Adipose tissue (tissue), 3 donors: Measurements from ENCODE around the gene CSDE1. TPM values are rescaled to one million over a fixed set of nuclear protein-coding genes. Genes with fewer than 3 reads are reported as not detected.
"Not testable (repeated sequence)": the region's sequence is repeated elsewhere in the genome, so short reads cannot be mapped to it uniquely, and the experiment has no call there.

Experiments
- H3K27ac ChIP-seq: one replicate; pipeline ENCODE4 v1.5.1; 2013; ENCODE audit warnings: low read depth, low read length
- WGBS, 3 donors: extraction: QIAGEN DNeasy Blood & Tissue Kit; methylation state at CpG; one replicate each; pipeline ENCODE4 v1.1.7; 2013; 5-methylcytosine and 5-hydroxymethylcytosine counted together
- polyA plus RNA-seq, 3 donors: library from polyadenylated mRNA; stranded (reverse); fragments of 200-250 nt; gene quantifications; one replicate each; pipeline ENCODE4 v1.2.3, GENCODE V29; 2013
- donor health status: healthy with polysubstance abuse.
- donor health status: Bipolar disorder and iron deficiency.
- donor health status: healthy.

The CSDE1 gene
- polyA plus RNA-seq, 3 donors: 131 to 329 (median 255) TPM

DNA sequence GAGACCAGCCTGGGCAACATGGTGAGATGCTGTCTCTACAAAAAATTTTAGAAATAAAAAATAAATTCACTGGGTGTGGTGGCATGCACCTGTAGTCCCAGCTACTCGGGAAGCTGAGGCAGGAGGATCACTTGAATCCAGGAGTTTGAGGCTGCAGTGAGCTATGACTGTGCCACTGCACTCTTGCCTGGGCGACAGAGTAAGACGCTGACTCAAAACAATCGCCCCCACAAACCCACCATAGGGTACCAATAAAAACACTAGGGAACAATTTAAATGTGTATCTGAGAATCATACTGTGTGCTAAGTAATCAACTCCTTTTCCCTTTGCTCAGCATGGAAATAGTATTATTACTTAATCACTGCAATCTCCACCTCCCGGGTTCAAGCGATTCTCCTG lies 4.1 kb downstream of the CSDE1 start:
- 87 to 94% (median 91%) methylated on average over 6 of the region's 6 CpGs for WGBS, 3 donors
- not testable (repeated sequence) for H3K27ac ChIP-seq

DNA sequence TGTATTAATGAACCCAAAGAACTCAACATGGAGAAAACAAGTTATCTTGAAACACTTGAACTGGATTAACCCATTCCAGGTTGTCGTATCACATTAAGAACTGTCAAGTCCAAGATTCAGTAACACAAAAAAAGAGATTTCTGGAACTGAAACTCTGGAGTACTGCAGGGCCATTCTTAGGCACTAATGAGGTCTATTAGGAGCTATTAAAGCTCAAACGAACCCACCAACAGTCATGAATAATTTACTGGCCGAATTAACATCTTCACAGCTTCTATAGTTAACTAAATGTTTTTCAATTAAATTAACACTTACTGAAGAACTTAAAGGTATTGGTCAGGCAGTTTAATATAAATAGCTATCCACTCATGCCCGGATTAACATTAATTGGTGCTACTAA lies 4.6 kb downstream of the CSDE1 start:
- H3K27ac ChIP-seq: no peak overlapping the region
- 73 to 77% (median 75%) methylated on average over 4 of the region's 4 CpGs for WGBS, 3 donors

DNA sequence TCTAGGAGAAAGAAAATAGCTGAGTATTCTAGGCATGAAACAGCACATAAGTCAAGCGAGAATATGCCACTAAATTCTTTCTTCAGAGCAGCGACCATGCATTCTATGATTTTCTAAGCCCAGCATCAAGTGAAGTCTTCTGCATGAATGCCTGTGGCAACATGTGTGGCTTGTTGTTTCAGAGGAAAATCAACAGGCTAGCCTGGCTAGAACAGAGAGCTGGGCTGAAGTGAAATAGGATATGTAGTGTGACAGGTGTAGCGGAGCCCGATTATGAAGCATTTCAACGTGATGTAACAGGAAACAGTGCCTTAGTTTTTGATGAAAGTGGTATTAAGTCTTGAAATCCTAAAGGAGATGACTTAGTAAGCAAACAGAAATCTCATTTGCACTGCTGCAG lies 7.0 kb downstream of the CSDE1 start:
- WGBS, 3 donors: 52 to 58% (median 58%) methylated on average over 5 of the region's 5 CpGs
- H3K27ac ChIP-seq: no peak overlapping the region

DNA sequence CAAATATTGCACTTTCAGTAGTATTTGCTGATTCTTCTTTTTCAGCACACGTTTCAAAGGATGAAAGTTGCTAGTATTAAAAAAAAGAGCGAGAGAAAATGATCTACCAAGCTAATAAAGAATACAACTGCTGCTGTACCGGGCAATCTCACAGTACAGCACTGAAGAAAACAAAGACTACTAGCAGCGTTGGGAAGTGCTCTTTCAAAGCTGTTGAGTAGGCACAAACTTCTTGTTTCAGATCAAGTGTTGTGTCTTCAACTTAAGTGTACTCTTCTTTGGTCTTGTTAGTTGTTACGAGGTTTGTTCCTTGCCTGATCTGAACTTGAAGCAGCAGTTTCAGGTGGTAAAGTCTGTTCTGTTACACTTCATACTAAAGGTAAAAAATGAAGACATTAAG lies 7.9 kb downstream of the CSDE1 start:
- WGBS, 3 donors: 69 to 81% (median 78%) methylated on average over 5 of the region's 5 CpGs
- H3K27ac ChIP-seq: no peak overlapping the region

DNA sequence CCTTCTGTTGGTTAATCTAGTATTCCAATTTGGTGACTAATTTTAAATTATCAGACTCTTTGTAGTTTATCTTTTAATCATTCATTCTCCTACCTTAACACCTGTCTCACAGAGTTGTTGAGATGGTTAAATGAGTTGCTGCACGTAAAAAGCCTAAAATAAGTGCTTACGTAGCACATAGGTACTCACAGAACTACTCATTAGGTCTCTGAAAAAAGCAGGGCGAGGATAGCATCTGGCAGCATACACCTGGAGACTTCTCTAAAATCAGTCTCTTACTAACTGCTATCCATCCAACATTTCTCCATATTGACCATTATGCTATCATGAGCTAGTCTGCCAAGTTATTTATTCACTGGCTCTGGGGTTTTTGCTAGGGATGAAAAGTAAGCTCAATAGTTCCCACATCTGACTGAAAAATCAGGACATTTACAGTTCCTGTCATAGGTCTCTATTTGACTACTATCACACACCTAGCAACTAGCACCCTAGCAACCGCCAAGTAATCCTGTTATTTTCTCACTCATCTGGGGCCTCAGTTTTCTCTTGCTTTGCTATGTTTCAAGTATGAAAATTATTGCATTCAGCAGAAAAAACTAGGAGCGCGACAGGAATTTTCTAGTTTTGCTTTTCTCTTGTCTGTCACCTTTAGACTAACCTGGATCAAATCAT lies 11.2 kb downstream of the CSDE1 start:
- WGBS, 3 donors: 80 to 88% (median 87%) methylated on average over 6 of the region's 6 CpGs
- no peak overlapping the region for H3K27ac ChIP-seq

DNA sequence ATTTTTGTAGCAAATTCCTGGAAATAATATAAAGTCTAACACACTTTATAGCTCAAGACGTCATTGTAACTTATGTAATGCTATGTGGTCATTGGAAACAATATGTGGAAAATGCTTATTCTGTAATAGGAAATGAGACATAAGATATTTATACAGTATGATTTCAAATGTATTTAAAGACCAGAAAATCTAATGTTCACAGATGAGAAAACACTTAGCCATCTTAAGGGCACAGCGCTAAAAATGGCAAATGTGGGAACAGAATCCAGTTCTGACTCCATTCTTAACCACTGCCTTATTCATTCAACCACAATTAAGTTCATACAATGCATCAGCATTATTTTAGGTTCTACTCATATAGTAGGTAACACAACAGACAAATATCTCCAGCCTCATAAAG lies 12.5 kb downstream of the CSDE1 start:
- WGBS, 3 donors: 58 to 86% (median 66%) methylated on average over 2 of the region's 2 CpGs
- no peak overlapping the region for H3K27ac ChIP-seq

DNA sequence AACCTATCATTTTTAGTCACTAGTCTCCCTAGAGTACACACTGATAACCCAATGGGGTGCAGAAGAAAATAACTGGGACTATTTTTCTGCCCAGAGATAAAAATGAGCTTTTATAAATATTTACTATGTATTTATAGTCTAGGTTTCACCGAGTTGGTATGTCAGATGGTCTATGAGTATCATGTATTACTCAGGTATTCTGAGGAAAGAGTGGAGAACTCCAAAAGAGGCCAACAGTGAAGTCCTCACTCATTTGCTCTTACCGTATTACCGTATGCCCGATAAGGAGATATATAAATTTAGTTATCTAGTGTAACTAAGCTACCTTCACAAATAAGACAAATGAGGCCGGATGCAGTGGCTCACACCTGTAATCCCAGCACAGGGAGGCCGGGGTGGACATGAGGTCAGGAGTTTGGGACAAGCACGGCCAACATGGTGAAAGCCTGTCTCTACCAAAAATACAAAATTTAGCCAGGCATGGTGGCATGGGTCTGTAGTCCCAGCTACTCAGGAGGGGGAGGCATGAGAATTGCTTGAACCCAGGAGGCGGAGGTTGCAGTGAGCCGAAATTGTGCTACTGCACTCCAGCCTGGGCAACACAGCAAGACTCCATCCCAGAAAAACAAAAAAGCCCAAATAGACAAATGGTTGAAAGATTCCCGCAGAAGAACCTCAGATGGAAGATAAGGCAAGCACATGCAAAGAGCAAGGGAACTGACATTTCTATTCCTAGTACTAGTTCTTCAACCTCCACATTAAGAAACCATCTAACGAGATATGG lies 15.6 kb downstream of the CSDE1 start:
- no peak overlapping the region for H3K27ac ChIP-seq
- WGBS, 3 donors: 79 to 96% (median 95%) methylated on average over 11 of the region's 11 CpGs

DNA sequence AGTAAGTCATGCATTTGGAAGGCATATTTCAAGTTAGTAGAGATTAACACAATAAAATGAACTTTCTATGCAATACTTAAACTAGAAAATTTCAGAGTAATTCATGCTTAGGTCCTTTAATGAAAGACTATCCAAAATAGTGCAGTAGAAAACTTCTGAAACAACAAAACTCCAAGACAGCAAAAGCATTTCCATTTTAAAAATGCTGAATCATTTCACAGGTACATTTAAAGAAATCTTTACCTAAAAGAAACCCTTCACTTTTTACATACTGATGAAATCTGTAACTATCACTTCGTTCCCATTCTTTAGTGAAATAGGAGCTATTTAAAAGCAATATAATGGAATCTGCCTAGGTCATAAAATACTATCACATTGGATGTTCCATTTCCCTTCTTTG lies 17.5 kb downstream of the CSDE1 start:
- H3K27ac ChIP-seq: no peak overlapping the region
- WGBS, 3 donors: 95 to 96% (median 95%) methylated on average over 1 of the region's 1 CpG

DNA sequence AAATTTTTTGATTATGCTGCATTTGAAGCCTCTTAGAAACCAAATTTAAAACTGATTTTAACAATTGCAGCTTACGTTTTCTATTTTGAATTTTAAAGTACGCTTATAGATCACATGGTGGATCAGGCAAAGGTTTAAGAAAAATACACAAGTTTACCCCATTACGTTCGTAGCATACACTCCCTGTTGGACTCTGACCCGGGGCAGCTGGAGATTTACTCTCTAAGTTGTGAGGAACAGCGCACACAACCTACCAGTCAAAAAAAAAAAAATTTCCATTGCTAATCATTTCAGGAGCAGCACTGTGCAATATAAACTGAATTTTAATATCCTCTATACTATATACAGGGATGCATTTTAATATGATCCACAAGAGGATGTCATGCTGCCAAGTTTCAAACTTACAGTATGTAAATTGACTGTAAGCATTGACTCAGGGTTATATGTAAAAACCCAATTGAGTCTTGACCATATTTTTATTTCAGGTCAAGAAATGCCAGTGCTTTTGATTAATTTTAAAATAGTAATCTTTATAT lies 20.4 kb downstream of the CSDE1 start:
- H3K27ac ChIP-seq: no peak overlapping the region
- 65 to 95% (median 91%) methylated on average over 6 of the region's 6 CpGs for WGBS, 3 donors

DNA sequence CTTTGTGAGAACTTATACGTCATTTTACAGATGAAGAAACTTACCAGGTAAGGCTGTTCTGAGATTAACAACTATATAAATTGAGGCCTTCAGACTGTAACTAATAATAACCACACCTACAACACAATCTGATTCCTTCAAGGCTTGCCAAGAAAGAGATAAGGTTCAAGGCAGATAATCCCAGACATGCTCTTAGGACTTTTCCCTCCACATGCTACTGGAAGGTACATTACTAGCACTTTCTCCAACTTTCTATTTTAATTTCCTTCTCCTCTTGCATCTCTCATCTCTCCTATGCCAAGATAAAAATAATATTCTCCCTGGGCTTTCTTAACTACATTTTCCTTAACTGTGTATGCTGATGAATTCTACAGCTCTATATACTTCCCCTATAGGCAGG lies 22.3 kb downstream of the CSDE1 start:
- WGBS, 3 donors: 50 to 94% (median 91%) methylated on average over 1 of the region's 1 CpG
- no peak overlapping the region for H3K27ac ChIP-seq

DNA sequence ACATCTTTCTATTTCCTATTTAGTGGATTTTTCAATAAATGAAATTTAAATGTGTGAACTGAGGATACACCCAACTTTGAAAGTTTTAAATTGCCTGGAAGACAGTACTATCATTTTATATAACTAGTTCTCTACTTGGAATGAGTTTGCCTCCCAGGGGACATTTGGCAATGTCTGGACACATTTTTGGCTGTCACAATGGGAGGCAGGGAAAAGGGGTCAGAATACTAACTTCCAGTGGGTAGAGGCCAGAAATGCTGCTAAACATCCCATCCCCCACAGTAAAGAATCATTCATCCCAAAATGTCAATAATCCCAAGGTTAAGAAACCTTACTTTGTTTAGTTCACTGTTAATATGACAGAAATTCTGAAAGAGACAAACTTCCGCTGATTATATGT lies 28.0 kb downstream of the CSDE1 start:
- WGBS, 3 donors: 79 to 94% (median 89%) methylated on average over 1 of the region's 1 CpG
- no peak overlapping the region for H3K27ac ChIP-seq

DNA sequence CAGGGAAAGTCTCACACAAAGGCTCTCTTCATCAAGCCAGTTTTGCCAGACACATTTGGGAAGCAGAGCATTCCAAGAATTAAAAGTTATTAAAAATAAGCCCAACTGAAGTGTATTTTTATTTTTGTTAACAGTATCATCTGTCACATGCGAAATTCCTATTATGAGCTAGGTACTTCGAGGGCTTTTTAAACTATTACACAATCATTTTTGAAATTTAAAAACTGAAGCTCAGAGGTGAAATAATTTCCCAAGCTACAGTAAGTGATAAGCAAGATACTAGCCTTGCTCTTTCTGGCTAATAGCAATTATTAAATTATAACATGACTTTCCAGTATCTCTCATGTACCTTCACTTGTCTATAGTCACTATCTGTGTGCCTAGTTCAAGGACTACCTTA lies 29.2 kb downstream of the CSDE1 start:
- H3K27ac ChIP-seq: no peak overlapping the region
- WGBS, 3 donors: 83 to 89% (median 83%) methylated on average over 2 of the region's 2 CpGs

DNA sequence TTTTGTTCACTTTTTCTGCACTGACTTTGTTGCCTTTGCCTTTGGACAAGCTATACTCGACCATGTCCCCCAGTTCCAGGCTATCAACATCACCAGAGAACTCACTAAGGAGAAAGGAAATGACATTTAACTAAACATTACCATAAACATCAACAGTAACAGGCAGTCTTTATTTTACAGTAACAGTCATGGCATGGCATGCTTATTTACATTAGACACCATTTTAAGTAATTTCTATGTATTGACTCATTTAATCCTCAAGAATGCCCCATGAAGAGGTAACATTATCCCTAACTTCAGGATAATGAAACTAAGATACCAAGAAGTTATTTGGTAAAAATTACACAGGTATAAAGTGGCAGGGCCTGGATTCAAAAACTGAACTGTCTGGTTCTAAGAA lies 32.6 kb downstream of the CSDE1 start:
- WGBS, 3 donors: 79 to 91% (median 88%) methylated on average over 1 of the region's 1 CpG

DNA sequence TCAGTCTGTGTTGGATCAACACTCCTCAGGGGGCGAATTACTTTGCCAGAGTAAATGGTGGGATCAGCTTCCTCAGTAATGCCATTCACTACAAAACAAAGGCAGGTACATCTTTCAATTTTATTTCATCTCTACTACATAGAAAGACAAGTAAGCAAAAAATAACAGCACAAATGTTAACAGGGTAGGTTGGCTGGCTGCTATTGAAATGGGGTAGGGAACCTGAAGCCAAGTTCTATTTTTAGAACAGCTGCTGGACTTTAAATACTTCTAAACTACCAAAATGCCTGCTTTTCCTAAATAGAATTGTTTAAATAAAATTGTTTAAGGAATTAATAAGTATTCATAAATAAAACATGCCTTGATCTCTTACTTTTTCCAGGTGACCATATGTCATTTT lies 33.9 kb downstream of the CSDE1 start:
- WGBS, 3 donors: 93 to 100% (median 97%) methylated on average over 1 of the region's 1 CpG
- H3K27ac ChIP-seq: no peak overlapping the region

More for the DNA sequence above, 32.6 kb downstream of the CSDE1 start:
- no peak overlapping the region for H3K27ac ChIP-seq

DNA sequence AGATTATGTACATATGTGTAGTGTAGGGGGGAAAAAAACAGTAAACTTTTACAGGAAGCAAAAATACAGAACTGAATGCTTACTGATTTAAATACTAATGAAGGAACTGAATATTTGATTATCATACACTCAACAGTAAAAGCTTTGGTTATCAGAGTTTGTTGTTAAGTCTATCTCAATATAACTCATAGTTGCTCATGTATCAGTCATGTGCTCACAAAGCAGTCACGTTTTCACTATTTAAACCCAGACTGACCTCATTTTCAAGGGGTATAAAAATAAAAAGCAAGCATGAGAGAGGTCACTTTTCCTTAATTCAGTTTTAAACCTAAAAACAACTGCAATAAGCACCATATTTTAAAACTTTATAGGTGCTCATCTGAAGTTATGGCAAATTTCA lies 34.3 kb downstream of the CSDE1 start:
- H3K27ac ChIP-seq: no peak overlapping the region
- WGBS, 3 donors: 0 to 35% (median 1%) methylated on average over 1 of the region's 1 CpG

DNA sequence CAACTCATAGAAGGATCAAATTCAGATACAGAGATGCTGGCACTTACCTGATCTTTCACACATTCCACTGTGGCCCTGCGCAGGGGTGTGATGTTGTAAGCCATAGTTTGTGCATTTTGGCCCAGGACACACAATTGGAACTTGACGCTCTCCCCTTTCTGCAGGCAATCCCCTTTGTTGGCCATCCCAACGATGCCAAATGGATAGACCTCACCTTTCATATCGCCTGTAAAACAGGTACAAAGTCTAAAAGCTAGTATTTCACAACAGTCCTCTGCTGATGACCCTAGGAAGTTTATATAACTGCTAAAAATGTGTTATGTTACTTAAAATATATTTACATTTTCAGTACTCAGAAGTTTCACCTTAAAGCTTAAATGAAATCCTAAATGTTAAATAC lies 37.3 kb downstream of the CSDE1 start:
- 90 to 94% (median 94%) methylated on average over 4 of the region's 4 CpGs for WGBS, 3 donors
- no peak overlapping the region for H3K27ac ChIP-seq

DNA sequence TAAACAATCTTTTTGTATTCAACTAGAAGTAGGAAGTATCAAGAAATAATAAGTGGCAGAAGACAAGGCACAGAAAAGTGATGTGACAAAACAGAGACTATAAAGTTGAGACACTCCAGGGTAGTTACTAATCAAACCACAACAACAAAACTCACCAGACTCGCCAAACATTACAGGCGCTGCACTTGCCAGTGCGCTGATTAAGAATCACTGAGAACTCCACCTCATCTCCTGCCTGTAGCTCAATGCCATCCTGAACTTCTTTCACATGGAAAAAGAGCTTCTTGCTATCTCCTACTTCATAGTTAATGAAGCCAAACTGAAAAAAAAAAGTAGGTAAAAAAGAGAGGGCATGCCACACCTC lies 38.4 kb downstream of the CSDE1 start:
- no peak overlapping the region for H3K27ac ChIP-seq
- WGBS, 3 donors: 78 to 86% (median 86%) methylated on average over 3 of the region's 3 CpGs

DNA sequence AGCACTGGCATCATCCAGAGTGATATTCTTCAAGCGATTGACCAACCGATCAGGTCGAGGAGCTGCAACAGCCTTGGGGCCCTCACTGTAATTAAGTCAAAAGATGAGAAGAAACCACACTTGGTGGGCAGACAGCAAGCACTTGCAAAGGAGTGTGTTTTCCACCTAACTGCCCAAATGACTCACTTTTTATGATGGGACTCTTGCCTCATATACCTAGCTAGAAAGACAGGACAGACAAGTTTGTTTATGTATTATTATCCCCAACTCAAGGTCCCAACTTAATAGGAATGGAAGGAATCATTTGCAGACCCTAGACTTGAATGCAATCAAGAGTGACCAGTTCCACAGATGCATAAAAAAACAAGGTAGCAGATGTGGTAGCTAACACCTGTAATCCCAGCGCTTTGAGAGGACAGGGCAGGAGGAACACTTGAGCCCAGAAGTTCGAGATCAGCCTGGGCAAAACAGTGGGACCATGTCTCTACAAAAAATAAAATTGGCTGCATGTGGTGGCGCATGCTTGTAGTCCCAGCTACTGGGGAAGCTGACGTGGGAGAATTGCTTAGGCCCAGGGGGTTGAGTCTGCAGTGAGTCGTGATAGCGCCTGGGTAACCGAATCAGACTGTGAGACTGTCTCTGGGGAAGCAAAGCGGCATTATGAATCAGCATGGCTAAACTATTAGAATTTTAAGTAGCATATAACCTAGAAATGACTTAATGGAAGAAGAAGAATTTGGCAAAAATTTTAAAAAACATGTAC lies 38.9 kb downstream of the CSDE1 start:
- 91 to 94% (median 91%) methylated on average over 11 of the region's 11 CpGs for WGBS, 3 donors
- no peak overlapping the region for H3K27ac ChIP-seq
